Measurements from ENCODE around the gene SORCS1.

- TF ChIP-seq, protein P1, sequence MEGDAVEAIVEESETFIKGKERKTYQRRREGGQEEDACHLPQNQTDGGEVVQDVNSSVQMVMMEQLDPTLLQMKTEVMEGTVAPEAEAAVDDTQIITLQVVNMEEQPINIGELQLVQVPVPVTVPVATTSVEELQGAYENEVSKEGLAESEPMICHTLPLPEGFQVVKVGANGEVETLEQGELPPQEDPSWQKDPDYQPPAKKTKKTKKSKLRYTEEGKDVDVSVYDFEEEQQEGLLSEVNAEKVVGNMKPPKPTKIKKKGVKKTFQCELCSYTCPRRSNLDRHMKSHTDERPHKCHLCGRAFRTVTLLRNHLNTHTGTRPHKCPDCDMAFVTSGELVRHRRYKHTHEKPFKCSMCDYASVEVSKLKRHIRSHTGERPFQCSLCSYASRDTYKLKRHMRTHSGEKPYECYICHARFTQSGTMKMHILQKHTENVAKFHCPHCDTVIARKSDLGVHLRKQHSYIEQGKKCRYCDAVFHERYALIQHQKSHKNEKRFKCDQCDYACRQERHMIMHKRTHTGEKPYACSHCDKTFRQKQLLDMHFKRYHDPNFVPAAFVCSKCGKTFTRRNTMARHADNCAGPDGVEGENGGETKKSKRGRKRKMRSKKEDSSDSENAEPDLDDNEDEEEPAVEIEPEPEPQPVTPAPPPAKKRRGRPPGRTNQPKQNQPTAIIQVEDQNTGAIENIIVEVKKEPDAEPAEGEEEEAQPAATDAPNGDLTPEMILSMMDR (conservative IDR thresholded peaks at IDR 0.05; ENCODE audit: low read depth, low read length), result no peak
- no peak for TF ChIP-seq EZH2 (IDR thresholded peaks at IDR 0.05; ENCODE audit: low read length, unreplicated experiment)
These were observed 375.5 kb downstream of the SORCS1 start for GRCh38 chr10:106788982-106789381.
